Progenitor cell of endocrine pancreas (in vitro differentiated cells): Measurements from ENCODE around the gene PHF12. TPM values are rescaled to one million over a fixed set of nuclear protein-coding genes. Genes with fewer than 3 reads are reported as not detected.
"Not testable (repeated sequence)": the region's sequence is repeated elsewhere in the genome, so short reads cannot be mapped to it uniquely, and the experiment has no call there.

Experiments used
- DNase-seq: peaks from one replicate; pipeline ENCODE4 v3.0.0; 2021; ENCODE audit warnings: low spot score; ENCODE audit not compliant: unreplicated experiment
- H3K27ac Mint-ChIP-seq: 2 replicates; pipeline ENCODE4 v1.8.0; 2021; ENCODE audit warnings: mild to moderate bottlenecking, moderate library complexity, mixed read lengths
- H3K27me3 Mint-ChIP-seq: 2 replicates; pipeline ENCODE4 v1.8.0; 2021; ENCODE audit warnings: mixed read lengths
- H3K36me3 Mint-ChIP-seq: 2 replicates; pipeline ENCODE4 v1.8.0; 2022; ENCODE audit warnings: mixed read lengths; ENCODE audit not compliant: insufficient read depth
- H3K4me1 Mint-ChIP-seq: 2 replicates; pipeline ENCODE4 v1.8.0; 2021; ENCODE audit warnings: low read depth, mixed read lengths
- H3K4me3 Mint-ChIP-seq: 2 replicates; pipeline ENCODE4 v1.8.0; 2021; ENCODE audit warnings: low read depth, mild to moderate bottlenecking, moderate library complexity, mixed read lengths
- H3K9me3 Mint-ChIP-seq: 2 replicates; pipeline ENCODE4 v1.8.0; 2021; ENCODE audit warnings: low read depth, mixed read lengths
- total RNA-seq: library from RNA; stranded (reverse); gene quantifications from 2 replicates; pipeline ENCODE4 v1.2.1, GENCODE V29; 2021
- TF ChIP-seq, protein P1 (sequence below): fragments of 200-600 bp; sonication (generic); IDR thresholded peaks from one replicate; pipeline ENCODE4 v1.5.0; 2021; ENCODE audit warnings: antibody characterized with exemption, mild to moderate bottlenecking; ENCODE audit not compliant: unreplicated experiment

Gene PHF12
- total RNA-seq, 1 donor from 2014 or later, result 71.8 TPM

- Mint-ChIP-seq H3K36me3 (peaks cover 21% of the 10 kb centered on the region), H3K9me3 (peaks cover 3% of the 10 kb centered on the region), H3K27me3 (no peaks in the 10 kb centered on the region), H3K27ac (no peak overlapping the region), H3K4me3 (no peak overlapping the region), H3K4me1 (no peaks in the 10 kb centered on the region)
- TF ChIP-seq, protein P1, sequence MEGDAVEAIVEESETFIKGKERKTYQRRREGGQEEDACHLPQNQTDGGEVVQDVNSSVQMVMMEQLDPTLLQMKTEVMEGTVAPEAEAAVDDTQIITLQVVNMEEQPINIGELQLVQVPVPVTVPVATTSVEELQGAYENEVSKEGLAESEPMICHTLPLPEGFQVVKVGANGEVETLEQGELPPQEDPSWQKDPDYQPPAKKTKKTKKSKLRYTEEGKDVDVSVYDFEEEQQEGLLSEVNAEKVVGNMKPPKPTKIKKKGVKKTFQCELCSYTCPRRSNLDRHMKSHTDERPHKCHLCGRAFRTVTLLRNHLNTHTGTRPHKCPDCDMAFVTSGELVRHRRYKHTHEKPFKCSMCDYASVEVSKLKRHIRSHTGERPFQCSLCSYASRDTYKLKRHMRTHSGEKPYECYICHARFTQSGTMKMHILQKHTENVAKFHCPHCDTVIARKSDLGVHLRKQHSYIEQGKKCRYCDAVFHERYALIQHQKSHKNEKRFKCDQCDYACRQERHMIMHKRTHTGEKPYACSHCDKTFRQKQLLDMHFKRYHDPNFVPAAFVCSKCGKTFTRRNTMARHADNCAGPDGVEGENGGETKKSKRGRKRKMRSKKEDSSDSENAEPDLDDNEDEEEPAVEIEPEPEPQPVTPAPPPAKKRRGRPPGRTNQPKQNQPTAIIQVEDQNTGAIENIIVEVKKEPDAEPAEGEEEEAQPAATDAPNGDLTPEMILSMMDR, result no peak
- DNase-seq, result no peak
Observed at GRCh38 chr17:28880572-28880945, 70.8 kb downstream of the PHF12 start.

- Mint-ChIP-seq H3K36me3 (peaks cover 20% of the 10 kb centered on the region), H3K4me1 (no peaks in the 10 kb centered on the region), H3K9me3 (peaks cover 3% of the 10 kb centered on the region), H3K27me3 (no peaks in the 10 kb centered on the region), H3K4me3 (no peak overlapping the region), H3K27ac (no peak overlapping the region)
- TF ChIP-seq, protein P1, result no peak
- DNase-seq, result no peak
Observed at GRCh38 chr17:28879886-28880571, 71.3 kb downstream of the PHF12 start.

GRCh38 chr17:28878981-28879380, 72.3 kb downstream of the PHF12 start:
- no peak overlapping the region for H3K4me3 Mint-ChIP-seq
- peaks cover 18% of the 10 kb centered on the region for H3K36me3 Mint-ChIP-seq
- no peaks in the 10 kb centered on the region for H3K4me1 Mint-ChIP-seq
- TF ChIP-seq, protein P1, result peak; percentile 58
- H3K27me3 Mint-ChIP-seq, result no peaks in the 10 kb centered on the region
- peaks cover 3% of the 10 kb centered on the region for H3K9me3 Mint-ChIP-seq
- H3K27ac Mint-ChIP-seq, result peak overlapping the region; percentile 76
- no peak for DNase-seq

DNA sequence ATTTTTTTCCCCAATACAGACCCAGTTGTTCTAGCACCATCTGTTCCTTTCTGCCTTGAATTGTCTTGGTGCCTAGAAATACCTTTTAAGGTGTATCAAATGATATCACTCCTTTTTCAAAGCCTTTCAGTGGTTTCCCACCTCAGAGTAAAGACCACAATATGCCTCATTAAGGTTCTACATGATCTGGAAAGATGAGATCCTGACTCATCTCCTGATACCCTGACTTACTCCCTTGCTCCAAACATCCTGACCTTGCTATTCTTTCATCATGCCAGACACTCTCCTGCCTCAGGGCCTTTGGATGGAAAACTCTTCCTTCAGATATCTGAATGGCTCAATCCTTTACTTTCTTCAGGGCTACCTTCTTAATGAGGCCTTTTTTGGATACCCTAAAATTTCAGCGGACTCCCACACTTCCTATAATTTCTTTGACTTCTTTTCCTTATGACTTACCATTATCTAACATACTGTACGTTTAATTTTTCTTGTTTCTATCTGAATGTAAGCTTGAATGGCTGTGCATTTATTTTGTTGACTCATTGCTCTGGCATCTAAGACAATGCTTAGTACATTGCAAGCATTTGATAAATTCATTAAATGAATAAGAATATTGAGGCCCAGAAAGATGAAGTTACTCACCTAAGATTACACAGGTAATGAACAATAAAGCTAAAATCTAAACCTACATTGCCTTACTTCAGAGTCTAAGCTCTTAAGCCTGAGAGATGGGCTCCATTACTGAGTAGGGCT, 73.0 kb downstream of the PHF12 start:
- TF ChIP-seq, protein P1, result no peak
- Mint-ChIP-seq H3K27ac (no peak overlapping the region), H3K36me3 (peaks cover 18% of the 10 kb centered on the region), H3K9me3 (peaks cover 3% of the 10 kb centered on the region), H3K27me3 (no peaks in the 10 kb centered on the region), H3K4me1 (no peaks in the 10 kb centered on the region), H3K4me3 (no peak overlapping the region)
- DNase-seq, result no peak

GRCh38 chr17:28877150-28877711, 74.1 kb downstream of the PHF12 start:
- peaks cover 14% of the 10 kb centered on the region for H3K36me3 Mint-ChIP-seq
- not testable (repeated sequence) for H3K27me3 Mint-ChIP-seq, H3K4me3 Mint-ChIP-seq, H3K9me3 Mint-ChIP-seq, DNase-seq, H3K4me1 Mint-ChIP-seq, H3K27ac Mint-ChIP-seq
